H9 (cell line): Measurements from ENCODE around the gene PGBD5. TPM values are rescaled to one million over a fixed set of nuclear protein-coding genes. Genes with fewer than 3 reads are reported as not detected.

Source experiments
- DNase-seq: peaks from one replicate; pipeline ENCODE4 v3.0.0-alpha.2; 2017
- H2AFZ ChIP-seq: one replicate; pipeline ENCODE4 v1.6.1; 2013; ENCODE audit warnings: mild to moderate bottlenecking, low read length, control low read depth, moderate library complexity
- H2AK5ac ChIP-seq: 2 replicates; pipeline ENCODE4 v1.6.1; 2013; ENCODE audit warnings: low read length, control low read depth, mixed read lengths; ENCODE audit not compliant: insufficient read length
- H2BK120ac ChIP-seq: one replicate; pipeline ENCODE4 v1.6.1; 2013; ENCODE audit warnings: low read depth, mild to moderate bottlenecking, low read length, control low read depth, inconsistent platforms; ENCODE audit not compliant: poor library complexity, severe bottlenecking
- H2BK12ac ChIP-seq: 2 replicates; pipeline ENCODE4 v1.6.1; 2013; ENCODE audit warnings: low read length, control low read depth, mixed read lengths, low read depth; ENCODE audit not compliant: insufficient read length
- H2BK15ac ChIP-seq: 2 replicates; pipeline ENCODE4 v1.6.1; 2013; ENCODE audit warnings: low read depth, low read length, control low read depth
- H2BK20ac ChIP-seq: one replicate; pipeline ENCODE4 v1.6.1; 2013; ENCODE audit warnings: low read depth, mild to moderate bottlenecking, low read length, control low read depth, inconsistent platforms; ENCODE audit not compliant: poor library complexity, severe bottlenecking
- H2BK5ac ChIP-seq: 2 replicates; pipeline ENCODE4 v1.6.1; 2013; ENCODE audit warnings: low read length, control low read depth, mixed read lengths; ENCODE audit not compliant: insufficient read length
- H3K14ac ChIP-seq: 2 replicates; pipeline ENCODE4 v1.6.1; 2013; ENCODE audit warnings: low read length, control low read depth; ENCODE audit not compliant: insufficient read depth
- H3K18ac ChIP-seq: 2 replicates; pipeline ENCODE4 v1.6.1; 2013; ENCODE audit warnings: low read depth, mild to moderate bottlenecking, mixed read lengths, low read length, control low read depth; ENCODE audit not compliant: insufficient read length
- H3K23ac ChIP-seq: 2 replicates; pipeline ENCODE4 v1.6.1; 2013; ENCODE audit warnings: low read length, control low read depth, mixed read lengths, low read depth; ENCODE audit not compliant: insufficient read length
- H3K23me2 ChIP-seq: 2 replicates; pipeline ENCODE4 v1.6.1; 2013; ENCODE audit warnings: low read depth, mild to moderate bottlenecking, mixed read lengths, low read length, control low read depth; ENCODE audit not compliant: insufficient read length, poor library complexity, severe bottlenecking
- H3K27ac ChIP-seq: 2 replicates; pipeline ENCODE4 v1.5.1; 2013; ENCODE audit warnings: low read length, control low read depth, mixed read lengths, low read depth; ENCODE audit not compliant: insufficient read length
- H3K27me3 ChIP-seq: 2 replicates; pipeline ENCODE4 v1.6.1; 2013; ENCODE audit warnings: low read length, control low read depth, inconsistent platforms; ENCODE audit not compliant: insufficient read depth
- H3K4ac ChIP-seq: 2 replicates; pipeline ENCODE4 v1.6.1; 2013; ENCODE audit warnings: low read depth, mild to moderate bottlenecking, control low read depth, inconsistent platforms, low read length, moderate library complexity
- H3K4me1 ChIP-seq: 2 replicates; pipeline ENCODE4 v1.6.1; 2013; ENCODE audit warnings: low read length, control low read depth, inconsistent platforms; ENCODE audit not compliant: insufficient read depth
- H3K4me2 ChIP-seq: 2 replicates; pipeline ENCODE4 v1.6.1; 2013; ENCODE audit warnings: low read length, control low read depth, mixed read lengths; ENCODE audit not compliant: insufficient read length, insufficient read depth
- H3K56ac ChIP-seq: 2 replicates; pipeline ENCODE4 v1.6.1; 2013; ENCODE audit warnings: low read depth, mild to moderate bottlenecking, mixed read lengths, low read length, control low read depth; ENCODE audit not compliant: insufficient read length
- H3K79me1 ChIP-seq: 2 replicates; pipeline ENCODE4 v1.6.1; 2013; ENCODE audit warnings: low read depth, mild to moderate bottlenecking, moderate library complexity, low read length, control low read depth, inconsistent platforms; ENCODE audit not compliant: insufficient read depth, poor library complexity, severe bottlenecking
- H3K79me2 ChIP-seq: 2 replicates; pipeline ENCODE4 v1.6.1; 2013; ENCODE audit warnings: low read length, control low read depth, inconsistent platforms; ENCODE audit not compliant: insufficient read depth
- H3K9ac ChIP-seq: 2 replicates; pipeline ENCODE4 v1.6.1; 2013; ENCODE audit warnings: low read length, control low read depth, mixed read lengths; ENCODE audit not compliant: insufficient read length; ENCODE audit errors: extremely low read depth
- H3K9me3 ChIP-seq: one replicate; pipeline ENCODE4 v1.6.1; 2013; ENCODE audit warnings: low read depth, low read length, inconsistent platforms; ENCODE audit not compliant: control insufficient read depth
- H3T11ph ChIP-seq: one replicate; pipeline ENCODE4 v1.6.1; 2013; ENCODE audit warnings: mild to moderate bottlenecking, low read length, control low read depth, inconsistent platforms
- H4K20me1 ChIP-seq: one replicate; pipeline ENCODE4 v1.6.1; 2013; ENCODE audit not compliant: control insufficient read depth, insufficient read length, insufficient read depth
- H4K5ac ChIP-seq: 2 replicates; pipeline ENCODE4 v1.6.1; 2013; ENCODE audit warnings: low read depth, mild to moderate bottlenecking, mixed read lengths, low read length, control low read depth; ENCODE audit not compliant: insufficient read length
- H4K8ac ChIP-seq: replicated peaks from 2 replicates; pipeline ENCODE4 v1.6.1; 2013; ENCODE audit warnings: low read length, control low read depth, mixed read lengths, low read depth; ENCODE audit not compliant: insufficient read length
- H4K91ac ChIP-seq: 2 replicates; pipeline ENCODE4 v1.6.1; 2013; ENCODE audit warnings: low read depth, mild to moderate bottlenecking, moderate library complexity, mixed read lengths, low read length, control low read depth; ENCODE audit not compliant: insufficient read length
- H3K27ac Mint-ChIP-seq, 3 experiments: 2 replicates in 2 of 3; 3 replicates in 1 of 3; pipeline ENCODE4 v1.8.0; 2020 to 2021; ENCODE audit warnings: mixed read lengths in 3 of 3, mild to moderate bottlenecking in 1 of 3, moderate library complexity in 1 of 3
- H3K27me3 Mint-ChIP-seq: 2 replicates; pipeline ENCODE4 v1.8.0; 2021; ENCODE audit warnings: low read depth, mild to moderate bottlenecking, moderate library complexity, mixed read lengths
- H3K36me3 Mint-ChIP-seq, 3 experiments: 2 replicates in 2 of 3; 3 replicates in 1 of 3; pipeline ENCODE4 v1.8.0; 2020 to 2021; ENCODE audit warnings: low read depth in 3 of 3, mixed read lengths in 3 of 3; ENCODE audit not compliant: insufficient read depth in 1 of 3
- H3K4me1 Mint-ChIP-seq, 2 experiments: 2 replicates each; pipeline ENCODE4 v1.8.0; 2020; ENCODE audit warnings: mixed read lengths in 2 of 2
- H3K4me3 Mint-ChIP-seq, 2 experiments: 2 replicates in 1 of 2; 3 replicates in 1 of 2; pipeline ENCODE4 v1.8.0; 2020 to 2021; ENCODE audit warnings: mild to moderate bottlenecking in 2 of 2, mixed read lengths in 2 of 2, moderate library complexity in 1 of 2
- H3K9me3 Mint-ChIP-seq, 2 experiments: 2 replicates in 1 of 2; 3 replicates in 1 of 2; pipeline ENCODE4 v1.8.0; 2020; ENCODE audit warnings: mild to moderate bottlenecking in 2 of 2, mixed read lengths in 2 of 2, moderate library complexity in 1 of 2
- CTCF ChIP-seq: fragments of 200-600 bp; sonication (generic); conservative IDR thresholded peaks from 3 replicates; pipeline ENCODE4 v1.8.0; 2021; ENCODE audit warnings: antibody characterized with exemption, mild to moderate bottlenecking
- WGBS: extraction: QIAGEN DNeasy Blood & Tissue Kit; methylation state at CpG from one replicate; pipeline ENCODE4 v1.1.7; 2013; ENCODE audit warnings: missing lambda C conversion rate, low lambda C conversion rate, mixed read lengths; ENCODE audit not compliant: insufficient read length; ENCODE audit errors: extremely low coverage; 5-methylcytosine and 5-hydroxymethylcytosine counted together
- total RNA-seq: library from RNA; stranded (reverse); gene quantifications from 2 replicates; pipeline ENCODE4 v1.2.1, GENCODE V29; 2021

The PGBD5 gene
- total RNA-seq, 1 experiment from 2014 or later = 19.1 TPM

GRCh38 chr1:230403442-230403841 is 22.7 kb downstream of the PGBD5 start:
- Histone ChIP-seq H4K5ac (no peak overlapping the region), H3K27ac (no peak overlapping the region), H2BK12ac (no peak overlapping the region), H2BK20ac (no peak overlapping the region), H3K4ac (no peak overlapping the region), H3K79me1 (peaks cover 5% of the 10 kb centered on the region), H3K9ac (no peak overlapping the region), H3K23me2 (no peaks in the 10 kb centered on the region), H4K8ac (no peak overlapping the region), H3K18ac (no peak overlapping the region), H3K56ac (no peak overlapping the region), H2AK5ac (no peak overlapping the region), H3K23ac (no peak overlapping the region), H2BK5ac (no peak overlapping the region), H3K14ac (no peak overlapping the region; the same call in 1 of the 2 replicates), H4K20me1 (no peaks in the 10 kb centered on the region), H3K79me2 (no peaks in the 10 kb centered on the region; the same call in 1 of the 2 replicates), H2BK120ac (no peak overlapping the region), H4K91ac (no peak overlapping the region), H3T11ph (no peak overlapping the region), H3K9me3 (no peaks in the 10 kb centered on the region), H3K4me2 (no peak overlapping the region), H2BK15ac (no peak overlapping the region), H3K27me3 (no peaks in the 10 kb centered on the region), H2AFZ (no peak overlapping the region), H3K4me1 (peaks cover 6% of the 10 kb centered on the region; the same call in 1 of the 2 replicates)
- H3K9me3 Mint-ChIP-seq = peaks cover 0 to 3% of the 10 kb centered on the region in 2 experiments; a peak in 1 of 5 replicates
- DNase-seq = peak; percentile 70
- peaks cover 26 to 29% of the 10 kb centered on the region in 2 experiments for H3K4me1 Mint-ChIP-seq
- TF ChIP-seq CTCF = peak; percentile 56; the same call in 2 of the 3 replicates
- WGBS = no CpG with 5 or more reads among the region's 7 CpGs
- no peaks in the 10 kb centered on the region for H3K27me3 Mint-ChIP-seq
- peaks cover 1 to 16% (median 3%) of the 10 kb centered on the region in 3 experiments; a peak in 5 of 7 replicates for H3K36me3 Mint-ChIP-seq
- no peak overlapping the region for H3K4me3 Mint-ChIP-seq
- no peak overlapping the region for H3K27ac Mint-ChIP-seq
